Measurements from ENCODE around the gene PHLDA2.
"Not testable (repeated sequence)": the region's sequence is repeated elsewhere in the genome, so short reads cannot be mapped to it uniquely, and the experiment has no call there.

PHLDA2 gene

GRCh38 chr11:2944530-2944929, 15.3 kb upstream of the PHLDA2 start:
- DNase-seq: no peak

GRCh38 chr11:2943711-2944118, 14.5 kb upstream of the PHLDA2 start:
- peak; percentile 37 for DNase-seq

GRCh38 chr11:2942872-2943710, 13.9 kb upstream of the PHLDA2 start:
- no peak for DNase-seq

- no peak for DNase-seq
These were observed 13.2 kb upstream of the PHLDA2 start for GRCh38 chr11:2942447-2942846.

- DNase-seq: no peak
These were observed 12.0 kb upstream of the PHLDA2 start for GRCh38 chr11:2940921-2941821.

- peak; percentile 41 for DNase-seq
These were observed 11.1 kb upstream of the PHLDA2 start for GRCh38 chr11:2940147-2940920.

GRCh38 chr11:2938458-2939418, 9.5 kb upstream of the PHLDA2 start:
- DNase-seq: not testable (repeated sequence)

- DNase-seq: not testable (repeated sequence)
These were observed 8.6 kb upstream of the PHLDA2 start for GRCh38 chr11:2937641-2938457.

GRCh38 chr11:2934611-2935239, 5.5 kb upstream of the PHLDA2 start:
- DNase-seq: no peak

- no peak for DNase-seq
These were observed 4.9 kb upstream of the PHLDA2 start for GRCh38 chr11:2934021-2934550.

GRCh38 chr11:2933375-2934020, 4.3 kb upstream of the PHLDA2 start:
- DNase-seq: peak; percentile 40

- no peak for DNase-seq
These were observed 3.6 kb upstream of the PHLDA2 start for GRCh38 chr11:2932850-2933251.

- DNase-seq: no peak
These were observed 2.8 kb upstream of the PHLDA2 start for GRCh38 chr11:2931771-2932738.

- no peak for DNase-seq
These were observed 2.2 kb upstream of the PHLDA2 start for GRCh38 chr11:2931420-2931746.

GRCh38 chr11:2930704-2931419, 1.6 kb upstream of the PHLDA2 start:
- DNase-seq: peak; percentile 67

- peak; percentile 50 for DNase-seq
These were observed 907 bp upstream of the PHLDA2 start for GRCh38 chr11:2929950-2930703.

- DNase-seq: peak; percentile 46
These were observed 320 bp upstream of the PHLDA2 start for GRCh38 chr11:2929531-2929949.
